ENCODE data around the gene SLC9A1. TPM values are rescaled to one million over a fixed set of nuclear protein-coding genes. Genes with fewer than 3 reads are reported as not detected.
A peak's percentile ranks its signal among the peaks of the same experiment; 100 is the strongest.

SLC9A1 gene
- total and polyA plus RNA-seq, 10 of the 15 experiments (the other 5 are each of a cell fraction or from before 2014, with no cell fraction given) = 0.87 to 21.4 (median 4.3) TPM

DNA sequence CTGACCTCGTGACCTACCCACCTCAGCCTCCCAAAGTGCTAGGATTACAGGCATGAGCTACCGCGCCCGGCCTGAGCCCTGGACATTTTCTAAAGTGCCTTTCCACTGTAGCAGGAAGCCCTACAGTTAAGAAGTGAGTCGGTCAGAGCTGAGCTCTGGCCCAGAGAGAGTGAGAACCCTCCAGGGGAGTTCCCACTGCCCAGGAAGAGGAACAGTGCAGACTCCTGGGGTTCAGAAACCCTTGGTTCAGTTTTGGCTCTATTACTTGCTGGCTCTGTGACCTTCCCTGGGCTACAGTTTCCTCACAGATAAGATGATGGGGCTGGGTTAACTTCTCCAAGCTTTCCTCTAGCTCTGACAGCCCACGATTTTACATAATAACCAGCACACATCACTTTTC is 20.9 kb downstream of the SLC9A1 start:
- intact Hi-C loops (cut with micrococcal nuclease; ENCODE audit: unreplicated experiment) (loop anchor here (2.0 kb wide), 1 partner anchor 21 kb away; the partner anchor contains the start of gene SLC9A1), in situ Hi-C loops (cut with MboI) (no loop called here)
- peak overlapping the region; percentile 29; the same call in 1 of the 2 replicates for H3K9ac ChIP-seq (ENCODE audit: control insufficient read depth, insufficient read depth, low read length)
- H3K79me2 ChIP-seq (ENCODE audit: control insufficient read depth, insufficient read depth, low read length) = peaks cover 9% of the 10 kb centered on the region
- peak; percentile 39 for DNase-seq (ENCODE audit: low read depth, low spot score)
- no peaks in the 10 kb centered on the region for H3K27me3 ChIP-seq (replicated peaks in 1 of 2; ENCODE audit: control insufficient read depth in 2 of 2, insufficient read depth in 2 of 2, low read length in 1 of 2)
- peak overlapping the region; percentile 66 for H3K4me2 ChIP-seq (ENCODE audit: control insufficient read depth, insufficient read depth)
- ChIA-PET RAD21 (ENCODE audit: unreplicated experiment) (interaction anchor here (0.9 to 6.5 kb wide), 9 partner anchors 14 to 192 kb away, joined by 3 to 35 read pairs (median 5); partner anchors contain the start of gene SLC9A1), POLR2A (interaction anchor here (0.7 to 5.4 kb wide), 6 partner anchors 8 to 23 kb away, joined by 3 to 33 read pairs (median 4); partner anchors contain the start of gene SLC9A1), SMC1A (ENCODE audit: uncharacterized antibody, unreplicated experiment) (interaction anchor here (0.9 to 2.6 kb wide), 11 partner anchors 9 to 150 kb away, joined by 3 to 13 read pairs (median 5); no protein-coding TSS in a partner anchor), CTCF (interaction anchor here (0.7 to 3.3 kb wide), 13 partner anchors 10 to 515 kb away, joined by 3 to 11 read pairs (median 4); partner anchors contain the start of gene SLC9A1)
- peak overlapping the region; percentile 30; the same call in 1 of the 2 replicates for H2AFZ ChIP-seq (ENCODE audit: control insufficient read depth, low read depth, low read length)
- BruUV-seq (replicated peaks) = no TSS peak
- H3K4me3 ChIP-seq = no peak overlapping the region
- H3K9me3 ChIP-seq (replicated peaks; ENCODE audit: control insufficient read depth, insufficient read depth, low read length) = no peaks in the 10 kb centered on the region
- H3K4me1 ChIP-seq (ENCODE audit: control insufficient read depth, insufficient read depth, low read length) = peaks cover 51% of the 10 kb centered on the region
- peak; percentile 76 for FAIRE-seq
- no peaks in the 10 kb centered on the region; a peak in 2 of 4 replicates for H3K36me3 ChIP-seq (ENCODE audit: control insufficient read depth in 2 of 2, insufficient read depth in 2 of 2, low read length in 1 of 2)
- peak; percentile 90 for ATAC-seq
- H3K27ac ChIP-seq (ENCODE audit: control insufficient read depth, insufficient read depth) = peak overlapping the region; percentile 88
- 30% methylated on average over 6 of the region's 6 CpGs for WGBS (ENCODE audit: insufficient coverage, insufficient replicate concordance, low lambda C conversion rate, missing lambda C conversion rate)
- H4K20me1 ChIP-seq (ENCODE audit: control insufficient read depth, insufficient read depth) = no peaks in the 10 kb centered on the region
- TF ChIP-seq SREBF2 (IDR thresholded peaks at IDR 0.05; ENCODE audit: low read length) = no peak
- no peak for TF ChIP-seq ASH2L (IDR thresholded peaks at IDR 0.05; ENCODE audit: borderline replicate concordance, low read depth)
- peak in 1 of 2 experiments; percentile 50; a peak in 1 of 4 replicates for TF ChIP-seq EP300 (IDR thresholded peaks at IDR 0.05; ENCODE audit: borderline replicate concordance in 1 of 2, control insufficient read depth in 1 of 2, low read depth in 2 of 2, low read length in 2 of 2)
- TF ChIP-seq IKZF1 (conservative IDR thresholded peaks at IDR 0.05) = peak; percentile 60
- 0 out of 2 replicates have a peak, but pooled peaks have one; percentile 27 for TF ChIP-seq RUNX3 (IDR thresholded peaks at IDR 0.05; ENCODE audit: low read length)
- peak; percentile 40 to 66; a peak in 3 of 4 replicates for TF ChIP-seq IKZF2 (IDR thresholded peaks at IDR 0.05)
- TF ChIP-seq, protein P1, sequence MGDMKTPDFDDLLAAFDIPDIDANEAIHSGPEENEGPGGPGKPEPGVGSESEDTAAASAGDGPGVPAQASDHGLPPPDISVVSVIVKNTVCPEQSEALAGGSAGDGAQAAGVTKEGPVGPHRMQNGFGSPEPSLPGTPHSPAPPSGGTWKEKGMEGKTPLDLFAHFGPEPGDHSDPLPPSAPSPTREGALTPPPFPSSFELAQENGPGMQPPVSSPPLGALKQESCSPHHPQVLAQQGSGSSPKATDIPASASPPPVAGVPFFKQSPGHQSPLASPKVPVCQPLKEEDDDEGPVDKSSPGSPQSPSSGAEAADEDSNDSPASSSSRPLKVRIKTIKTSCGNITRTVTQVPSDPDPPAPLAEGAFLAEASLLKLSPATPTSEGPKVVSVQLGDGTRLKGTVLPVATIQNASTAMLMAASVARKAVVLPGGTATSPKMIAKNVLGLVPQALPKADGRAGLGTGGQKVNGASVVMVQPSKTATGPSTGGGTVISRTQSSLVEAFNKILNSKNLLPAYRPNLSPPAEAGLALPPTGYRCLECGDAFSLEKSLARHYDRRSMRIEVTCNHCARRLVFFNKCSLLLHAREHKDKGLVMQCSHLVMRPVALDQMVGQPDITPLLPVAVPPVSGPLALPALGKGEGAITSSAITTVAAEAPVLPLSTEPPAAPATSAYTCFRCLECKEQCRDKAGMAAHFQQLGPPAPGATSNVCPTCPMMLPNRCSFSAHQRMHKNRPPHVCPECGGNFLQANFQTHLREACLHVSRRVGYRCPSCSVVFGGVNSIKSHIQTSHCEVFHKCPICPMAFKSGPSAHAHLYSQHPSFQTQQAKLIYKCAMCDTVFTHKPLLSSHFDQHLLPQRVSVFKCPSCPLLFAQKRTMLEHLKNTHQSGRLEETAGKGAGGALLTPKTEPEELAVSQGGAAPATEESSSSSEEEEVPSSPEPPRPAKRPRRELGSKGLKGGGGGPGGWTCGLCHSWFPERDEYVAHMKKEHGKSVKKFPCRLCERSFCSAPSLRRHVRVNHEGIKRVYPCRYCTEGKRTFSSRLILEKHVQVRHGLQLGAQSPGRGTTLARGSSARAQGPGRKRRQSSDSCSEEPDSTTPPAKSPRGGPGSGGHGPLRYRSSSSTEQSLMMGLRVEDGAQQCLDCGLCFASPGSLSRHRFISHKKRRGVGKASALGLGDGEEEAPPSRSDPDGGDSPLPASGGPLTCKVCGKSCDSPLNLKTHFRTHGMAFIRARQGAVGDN (IDR thresholded peaks at IDR 0.05) = peak; percentile 70
- peak; percentile 55 for TF ChIP-seq EED (IDR thresholded peaks at IDR 0.05; ENCODE audit: low read depth)
- peak; percentile 17; the same call in 1 of the 2 replicates for TF ChIP-seq NR2F1 (conservative IDR thresholded peaks at IDR 0.05)
- TF ChIP-seq, protein P2, sequence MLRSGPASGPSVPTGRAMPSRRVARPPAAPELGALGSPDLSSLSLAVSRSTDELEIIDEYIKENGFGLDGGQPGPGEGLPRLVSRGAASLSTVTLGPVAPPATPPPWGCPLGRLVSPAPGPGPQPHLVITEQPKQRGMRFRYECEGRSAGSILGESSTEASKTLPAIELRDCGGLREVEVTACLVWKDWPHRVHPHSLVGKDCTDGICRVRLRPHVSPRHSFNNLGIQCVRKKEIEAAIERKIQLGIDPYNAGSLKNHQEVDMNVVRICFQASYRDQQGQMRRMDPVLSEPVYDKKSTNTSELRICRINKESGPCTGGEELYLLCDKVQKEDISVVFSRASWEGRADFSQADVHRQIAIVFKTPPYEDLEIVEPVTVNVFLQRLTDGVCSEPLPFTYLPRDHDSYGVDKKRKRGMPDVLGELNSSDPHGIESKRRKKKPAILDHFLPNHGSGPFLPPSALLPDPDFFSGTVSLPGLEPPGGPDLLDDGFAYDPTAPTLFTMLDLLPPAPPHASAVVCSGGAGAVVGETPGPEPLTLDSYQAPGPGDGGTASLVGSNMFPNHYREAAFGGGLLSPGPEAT (IDR thresholded peaks at IDR 0.05; ENCODE audit: low read depth) = peak; percentile 71; the same call in 1 of the 2 replicates
- TF ChIP-seq, protein P3, sequence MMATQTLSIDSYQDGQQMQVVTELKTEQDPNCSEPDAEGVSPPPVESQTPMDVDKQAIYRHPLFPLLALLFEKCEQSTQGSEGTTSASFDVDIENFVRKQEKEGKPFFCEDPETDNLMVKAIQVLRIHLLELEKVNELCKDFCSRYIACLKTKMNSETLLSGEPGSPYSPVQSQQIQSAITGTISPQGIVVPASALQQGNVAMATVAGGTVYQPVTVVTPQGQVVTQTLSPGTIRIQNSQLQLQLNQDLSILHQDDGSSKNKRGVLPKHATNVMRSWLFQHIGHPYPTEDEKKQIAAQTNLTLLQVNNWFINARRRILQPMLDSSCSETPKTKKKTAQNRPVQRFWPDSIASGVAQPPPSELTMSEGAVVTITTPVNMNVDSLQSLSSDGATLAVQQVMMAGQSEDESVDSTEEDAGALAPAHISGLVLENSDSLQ (IDR thresholded peaks at IDR 0.05) = no peak
- peak; percentile 88 for TF ChIP-seq SPI1 (IDR thresholded peaks at IDR 0.05; ENCODE audit: borderline replicate concordance, insufficient read depth, low read depth, low read length)
- no peak for TF ChIP-seq TBL1XR1 (IDR thresholded peaks at IDR 0.05; ENCODE audit: low read depth, low read length)
- peak; percentile 68 for TF ChIP-seq MEF2B (IDR thresholded peaks at IDR 0.05; ENCODE audit: partially characterized antibody, poor library complexity, severe bottlenecking)
- 0 out of 2 replicates have a peak, but pooled peaks have one; percentile 31 for TF ChIP-seq GATAD2B (conservative IDR thresholded peaks at IDR 0.05; ENCODE audit: low read depth)
- 0 out of 2 replicates have a peak, but pooled peaks have one; percentile 37 for TF ChIP-seq NBN (IDR thresholded peaks at IDR 0.05)

Measured in GM12878 (cell line).